A549 (cell line): ENCODE results near the gene CLEC10A. TPM values are rescaled to one million over a fixed set of nuclear protein-coding genes. Genes with fewer than 3 reads are reported as not detected.
A peak's percentile ranks its signal among the peaks of the same experiment; 100 is the strongest.

Source experiments
- ATAC-seq, 2 experiments: fragments of 200-7000 bp in 1 of 2; fragments of >200 bp in 1 of 2; cut with Nextera tagmentation in 1 of 2; cut with Tn5 transposase in 1 of 2; 3 replicates each; pipeline versions ENCODE4 v1.8.0 to v1.9.1; 2018 to 2020; ENCODE audit warnings: mild to moderate bottlenecking in 1 of 2, moderate library complexity in 1 of 2
- CTCF ChIA-PET: fragments of 300-600 bp; sonication (Branson Sonifier 250); formaldehyde crosslinking; extraction: SDS; loops from one replicate; lab custom pipeline; 2021; ENCODE audit warnings: antibody characterized with exemption, inconsistent platforms; lab: Yijun Ruan, JAX
- POLR2A ChIA-PET: fragments of 350-600 bp; formaldehyde crosslinking; extraction: SDS; loops from one replicate; lab custom pipeline; 2021; ENCODE audit warnings: antibody characterized with exemption, inconsistent platforms; lab: Yijun Ruan, JAX
- DNase-seq, 2 experiments: peaks; one replicate each; pipeline versions ENCODE4 v3.0.0 to v3.0.0-alpha.2; 2011 to 2016; ENCODE audit warnings: low read depth in 1 of 2, low spot score in 1 of 2
- FAIRE-seq: peaks from 2 replicates; lab custom pipeline; 2011; peaks lifted over from hg19 to GRCh38; lab: Jason Lieb, UNC
- H3K27ac ChIP-seq, 2 experiments: fragments of >200 bp; sonication (Bioruptor Twin); formaldehyde crosslinking; 3 replicates each; pipeline ENCODE4 v1.5.1; 2016 to 2017
- H3K4me1 ChIP-seq: fragments of >200 bp; sonication (Bioruptor Twin); formaldehyde crosslinking; 3 replicates; pipeline ENCODE4 v1.6.1; 2016
- H3K4me2 ChIP-seq: fragments of >200 bp; sonication (Bioruptor Twin); formaldehyde crosslinking; 3 replicates; pipeline ENCODE4 v1.6.1; 2016
- H3K4me3 ChIP-seq: fragments of >200 bp; sonication (Bioruptor Twin); formaldehyde crosslinking; 3 replicates; pipeline ENCODE4 v1.5.1; 2016
- H3K9me3 ChIP-seq: fragments of >200 bp; sonication (Bioruptor Twin); formaldehyde crosslinking; 3 replicates; pipeline ENCODE4 v1.6.1; 2016
- ATOH8 ChIP-seq: fragments of 250-450 bp; sonication (Bioruptor Pico); IDR thresholded peaks from 2 replicates; pipeline ENCODE4 v1.5.0; 2020; ENCODE audit warnings: low read depth, mild to moderate bottlenecking, moderate library complexity
- BCL3 ChIP-seq: fragments of >200 bp; sonication (Bioruptor Twin); formaldehyde crosslinking; IDR thresholded peaks from 3 replicates; pipeline ENCODE4 v1.6.1; 2016
- CHD4 ChIP-seq: fragments of 200-600 bp; sonication (generic); IDR thresholded peaks from 2 replicates; pipeline ENCODE4 v1.6.1; 2016; ENCODE audit warnings: antibody characterized with exemption, mild to moderate bottlenecking, borderline replicate concordance
- EHF ChIP-seq: fragments of 250-450 bp; sonication (Bioruptor Pico); IDR thresholded peaks from 2 replicates; pipeline ENCODE4 v1.5.0; 2020; ENCODE audit warnings: mild to moderate bottlenecking
- ESRRA ChIP-seq: fragments of 150-350 bp; IDR thresholded peaks from 2 replicates; pipeline ENCODE4 v1.6.1; 2014; ENCODE audit warnings: mild to moderate bottlenecking, low read length, borderline replicate concordance
- FOXS1 ChIP-seq: fragments of 250-450 bp; sonication (Bioruptor Pico); IDR thresholded peaks from 2 replicates; pipeline ENCODE4 v1.5.0; 2020; ENCODE audit warnings: mild to moderate bottlenecking, moderate library complexity
- HDAC2 ChIP-seq: fragments of 200-600 bp; sonication (generic); IDR thresholded peaks from 2 replicates; pipeline ENCODE4 v1.6.1; 2016
- HES2 ChIP-seq: fragments of >200 bp; sonication (Bioruptor Twin); formaldehyde crosslinking; IDR thresholded peaks from 2 replicates; pipeline ENCODE4 v1.6.1; 2016
- HMGXB4 ChIP-seq: fragments of 250-450 bp; sonication (Bioruptor Pico); IDR thresholded peaks from 2 replicates; pipeline ENCODE4 v1.5.0; 2021; ENCODE audit warnings: mild to moderate bottlenecking, moderate library complexity, borderline replicate concordance
- HOXA7 ChIP-seq: fragments of 250-450 bp; sonication (Bioruptor Pico); IDR thresholded peaks from 2 replicates; pipeline ENCODE4 v1.5.0; 2020; ENCODE audit warnings: mild to moderate bottlenecking, moderate library complexity
- HOXB13 ChIP-seq: fragments of 250-450 bp; sonication (Bioruptor Pico); IDR thresholded peaks from 2 replicates; pipeline ENCODE4 v1.5.0; 2020; ENCODE audit warnings: low read depth, mild to moderate bottlenecking, moderate library complexity
- JUNB ChIP-seq: fragments of >200 bp; sonication (Bioruptor Twin); formaldehyde crosslinking; IDR thresholded peaks from 2 replicates; pipeline ENCODE4 v1.6.1; 2016
- KDM5A ChIP-seq: fragments of 200-600 bp; sonication (generic); IDR thresholded peaks from 2 replicates; pipeline ENCODE4 v1.6.1; 2016; ENCODE audit warnings: antibody characterized with exemption, mild to moderate bottlenecking
- MAFK ChIP-seq: fragments of 450-650 bp; IDR thresholded peaks from 2 replicates; pipeline ENCODE4 v1.6.1; 2014; ENCODE audit not compliant: partially characterized antibody
- NFE2L2 ChIP-seq: fragments of 150-350 bp; conservative IDR thresholded peaks from 2 replicates; pipeline ENCODE4 v1.6.1; 2014; ENCODE audit warnings: low read length
- POLR2A ChIP-seq: IDR thresholded peaks from 2 replicates; pipeline ENCODE4 v1.6.1; 2012; ENCODE audit warnings: mild to moderate bottlenecking, low read length
- RAD21 ChIP-seq, 2 experiments: fragments of >200 bp in 1 of 2; sonication (Bioruptor Twin) in 1 of 2; formaldehyde crosslinking in 1 of 2; IDR thresholded peaks in 1 of 2; conservative IDR thresholded peaks in 1 of 2; 2 replicates in 1 of 2; 3 replicates in 1 of 2; pipeline ENCODE4 v1.6.1; 2012 to 2018; ENCODE audit warnings: inconsistent platforms in 1 of 2
- RARB ChIP-seq: fragments of 250-450 bp; sonication (Bioruptor Pico); IDR thresholded peaks from 2 replicates; pipeline ENCODE4 v1.8.0; 2021; ENCODE audit warnings: mild to moderate bottlenecking, moderate library complexity
- TFCP2L1 ChIP-seq: fragments of 250-450 bp; sonication (Bioruptor Pico); IDR thresholded peaks from 2 replicates; pipeline ENCODE4 v1.5.0; 2021; ENCODE audit warnings: mild to moderate bottlenecking
- ZFP36 ChIP-seq: fragments of 450-650 bp; IDR thresholded peaks from 2 replicates; pipeline ENCODE4 v1.6.1; 2014; ENCODE audit warnings: borderline replicate concordance; ENCODE audit not compliant: partially characterized antibody
- WGBS: methylation state at CpG from one replicate; pipeline ENCODE4 v1.1.6; 2017; ENCODE audit errors: missing lambda C conversion rate; 5-methylcytosine and 5-hydroxymethylcytosine counted together
- polyA plus RNA-seq, 4 experiments: library from polyadenylated mRNA; depleted of rRNA in 3 of 4; stranded (reverse); fragments of >200 nt; fragmentation: RNase III in 1 of 4; extraction: RNeasy Plus Mini Kit Qiagen cat#74134 plus additional on column Dnase treatment in 1 of 4; gene quantifications; 2 replicates in 3 of 4; 3 replicates in 1 of 4; pipeline ENCODE4 v1.2.3, GENCODE V29; 2011 to 2017

CLEC10A gene
- polyA plus RNA-seq, 2 of the 4 experiments (the other 2 are of a cell fraction) = not detected

- peaks cover 8% of the 10 kb centered on the region; the same call in 1 of the 3 replicates for H3K9me3 ChIP-seq
- CTCF ChIA-PET = interaction anchor here (1.4 to 34.0 kb wide), 5 partner anchors 9 to 72 kb away, joined by 3 to 1477 read pairs (median 6); partner anchors contain the start of gene ASGR2
- DNase-seq (no peak), ATAC-seq (no peak), FAIRE-seq (no peak)
- H3K4me2 ChIP-seq = no peak overlapping the region
- H3K4me1 ChIP-seq = peaks cover 37% of the 10 kb centered on the region
- peak overlapping the region; percentile 0 to 91; a peak in 3 of 6 replicates for H3K27ac ChIP-seq
- no peak overlapping the region for H3K4me3 ChIP-seq
- POLR2A ChIA-PET = no interaction called here
- WGBS = 78% methylated on average over 4 of the region's 4 CpGs
- TF ChIP-seq JUNB (no peak), NFE2L2 (no peak), MAFK (no peak), KDM5A (no peak), HDAC2 (no peak), CHD4 (no peak), ZFP36 (no peak), HES2 (no peak), FOXS1 (CRISPR knock-in tag) (no peak), RAD21 (conservative IDR thresholded peaks at IDR 0.05 in 1 of 2, IDR thresholded peaks at IDR 0.05 in 1 of 2) (no peak), TFCP2L1 (CRISPR knock-in tag) (no peak), EHF (CRISPR knock-in tag) (no peak), ESRRA (no peak), BCL3 (no peak)
These were observed 15.8 kb downstream of the CLEC10A start for GRCh38 chr17:7064261-7064660.

- 58% methylated on average over 6 of the region's 6 CpGs for WGBS
- peaks cover 43% of the 10 kb centered on the region for H3K4me1 ChIP-seq
- TF ChIP-seq RARB (CRISPR knock-in tag) (no peak), HOXA7 (CRISPR knock-in tag) (no peak), HMGXB4 (no peak), HOXB13 (CRISPR knock-in tag) (no peak), POLR2A (no peak), ATOH8 (CRISPR knock-in tag) (no peak)
- peak overlapping the region; percentile 5; the same call in 1 of the 3 replicates for H3K4me2 ChIP-seq
- ChIA-PET CTCF (interaction anchor here (0.9 to 34.0 kb wide), 7 partner anchors 9 to 233 kb away, joined by 3 to 1477 read pairs (median 12); partner anchors contain the start of gene ASGR2), POLR2A (no interaction called here)
- no peak overlapping the region for H3K4me3 ChIP-seq
- peaks cover 8% of the 10 kb centered on the region; the same call in 1 of the 3 replicates for H3K9me3 ChIP-seq
- peak overlapping the region; percentile 11 to 91; a peak in 4 of 6 replicates for H3K27ac ChIP-seq
- peak; percentile 90 for FAIRE-seq
- no peak for ATAC-seq
- DNase-seq = no peak
These were observed 16.4 kb downstream of the CLEC10A start for GRCh38 chr17:7063518-7064094.
